ENCODE data around the gene FBXW9.
"Not testable (repeated sequence)": the region's sequence is repeated elsewhere in the genome, so short reads cannot be mapped to it uniquely, and the experiment has no call there.

Gene FBXW9

GRCh38 chr19:12713304-12713703 lies 16.9 kb upstream of the FBXW9 start:
- not testable (repeated sequence) for DNase-seq

GRCh38 chr19:12712077-12712476 lies 15.6 kb upstream of the FBXW9 start:
- DNase-seq = not testable (repeated sequence)

- DNase-seq = no peak
These were observed 14.8 kb upstream of the FBXW9 start for GRCh38 chr19:12711187-12711586.

GRCh38 chr19:12708641-12709040 lies 12.2 kb upstream of the FBXW9 start:
- no peak for DNase-seq

- no peak for DNase-seq
These were observed 9.9 kb upstream of the FBXW9 start for GRCh38 chr19:12706332-12706718.

DNA sequence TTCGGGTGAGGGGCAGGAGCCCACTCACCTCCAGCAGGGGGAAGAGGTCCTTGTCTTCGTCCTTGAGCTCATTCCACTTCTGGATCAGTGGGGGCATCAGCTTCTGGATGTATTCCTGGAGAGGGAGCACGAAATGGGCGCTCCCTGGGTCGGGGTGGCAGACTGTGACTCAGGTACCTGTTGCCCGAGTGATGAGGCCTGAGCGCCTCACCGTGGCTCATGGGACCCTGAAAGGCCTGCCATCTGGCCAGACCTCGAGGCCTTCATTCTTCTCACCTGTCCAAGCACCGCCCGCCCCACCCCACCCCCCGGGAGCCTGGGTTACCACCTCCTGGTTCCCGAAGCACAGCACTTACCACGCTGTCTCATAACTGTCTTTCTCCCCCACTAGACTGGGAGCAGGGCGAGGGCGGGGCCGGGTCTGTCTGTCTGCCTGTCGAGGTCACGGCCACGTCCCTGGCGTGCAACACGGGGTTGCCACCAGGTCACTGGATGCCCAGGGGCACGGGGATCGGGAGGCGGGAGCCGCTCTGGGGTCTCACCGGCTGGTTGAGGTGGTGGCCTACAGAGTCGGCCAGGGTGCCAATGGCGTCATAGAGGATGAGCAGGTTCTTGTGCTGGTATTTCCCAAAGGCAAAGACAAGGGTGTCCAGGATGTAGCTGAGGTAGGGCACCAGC lies 9.4 kb upstream of the FBXW9 start:
- no peak for DNase-seq

- no peak for DNase-seq
These were observed 8.7 kb upstream of the FBXW9 start for GRCh38 chr19:12705169-12705568.

GRCh38 chr19:12703046-12703445 lies 6.6 kb upstream of the FBXW9 start:
- peak; percentile 88 for DNase-seq

- DNase-seq = no peak
These were observed 5.3 kb upstream of the FBXW9 start for GRCh38 chr19:12701596-12702282.

DNA sequence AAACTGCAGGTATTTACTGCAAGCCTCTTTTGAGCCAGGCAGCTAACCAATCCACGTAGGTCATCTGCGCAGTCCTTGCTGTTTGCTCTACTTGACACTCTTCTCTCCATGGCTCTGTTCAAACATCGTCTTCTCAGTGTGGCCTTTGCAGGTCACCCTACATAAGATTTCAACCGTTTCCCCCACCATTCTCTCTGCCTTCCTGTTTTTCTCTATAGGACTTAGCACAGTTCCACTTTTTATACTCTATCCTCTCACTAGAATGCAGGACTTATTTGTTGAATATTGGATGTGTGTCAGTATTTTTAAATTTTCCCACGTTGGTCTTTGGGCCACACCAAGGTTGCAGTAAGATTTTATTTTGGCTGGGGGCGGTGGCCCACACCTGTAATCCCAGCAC lies 1.7 kb upstream of the FBXW9 start:
- no peak for DNase-seq

DNA sequence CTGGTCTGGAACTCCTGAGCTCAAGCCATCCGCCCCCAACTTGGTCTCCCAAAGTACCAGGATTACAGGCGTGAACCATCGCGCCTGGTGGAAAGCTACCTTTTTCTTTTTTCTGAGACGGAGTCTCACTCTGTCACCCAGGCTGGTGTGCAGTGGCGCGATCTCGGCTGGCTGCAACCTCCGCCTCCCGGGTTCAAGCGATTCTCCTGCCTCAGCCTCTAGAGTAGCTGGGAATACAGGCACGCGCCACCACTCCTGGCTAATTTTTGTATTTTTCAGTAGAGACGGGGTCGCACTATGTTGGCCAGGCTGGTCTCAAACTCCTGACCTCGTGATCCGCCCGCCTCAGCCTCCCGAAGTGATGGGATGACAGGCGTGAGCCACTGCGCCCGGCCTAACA lies 994 bp upstream of the FBXW9 start:
- not testable (repeated sequence) for DNase-seq

- peak; percentile 28 for DNase-seq
These were observed 450 bp downstream of the FBXW9 start for GRCh38 chr19:12695997-12696365.

DNA sequence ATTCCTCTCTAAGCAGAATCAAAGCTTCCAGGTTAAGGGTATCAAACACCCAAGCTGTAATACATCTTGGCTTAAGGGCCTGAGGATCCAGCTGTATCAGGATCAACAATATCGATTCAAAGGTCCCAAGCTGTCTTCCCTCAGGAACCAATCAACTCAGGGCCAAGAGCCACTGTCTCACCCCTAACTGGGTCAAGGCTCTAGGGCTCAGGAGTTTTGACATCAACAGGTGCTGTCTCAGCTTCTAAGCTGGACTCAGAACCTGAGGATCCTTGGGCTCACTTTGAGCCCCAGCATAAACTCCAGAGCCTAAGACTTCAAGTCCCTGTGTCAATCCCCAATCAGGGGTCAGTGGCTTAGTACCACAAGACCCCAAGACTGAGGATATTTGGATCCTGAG lies 917 bp downstream of the FBXW9 start:
- no peak for DNase-seq

DNA sequence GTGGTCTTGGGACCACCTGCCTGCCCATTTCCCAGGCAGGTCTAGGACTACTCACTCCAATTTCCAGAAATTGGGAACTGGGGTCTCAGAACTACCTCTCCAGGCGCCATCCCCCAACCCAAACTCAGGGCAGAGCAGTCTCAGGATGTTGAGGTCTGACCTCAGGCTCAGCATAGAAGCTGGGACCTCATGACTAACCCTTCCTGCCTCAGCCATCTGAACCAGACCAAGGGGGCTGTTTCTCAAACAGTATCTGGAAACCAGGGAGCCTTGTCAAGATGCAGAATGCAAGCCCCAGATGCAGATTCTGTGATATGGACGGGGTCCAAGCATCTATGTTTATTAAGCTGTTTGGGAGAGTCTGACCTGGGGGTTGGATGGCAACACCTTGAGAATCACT lies 1.3 kb downstream of the FBXW9 start:
- DNase-seq = no peak

DNA sequence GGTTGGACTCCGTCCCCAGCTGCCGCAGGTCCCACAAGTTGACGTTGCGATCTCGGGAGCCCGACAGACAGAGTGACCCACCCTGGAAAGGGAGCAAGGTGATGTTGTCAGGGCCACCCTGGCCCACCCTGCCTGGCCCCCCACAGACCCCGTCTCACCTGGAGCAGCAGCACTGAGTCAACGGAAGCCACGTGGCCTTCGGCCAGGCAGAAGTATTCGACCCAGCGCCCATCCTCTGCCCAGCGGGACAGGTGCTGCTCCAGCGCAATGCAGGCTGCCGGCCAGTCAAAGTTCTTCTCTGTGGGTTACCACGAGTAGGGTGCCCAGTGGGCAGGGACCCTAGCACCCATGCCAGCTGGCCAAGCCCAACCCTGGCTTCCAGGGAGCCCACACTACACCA lies 1.8 kb downstream of the FBXW9 start:
- DNase-seq = no peak

GRCh38 chr19:12692960-12693359 lies 3.5 kb downstream of the FBXW9 start:
- no peak for DNase-seq

DNA sequence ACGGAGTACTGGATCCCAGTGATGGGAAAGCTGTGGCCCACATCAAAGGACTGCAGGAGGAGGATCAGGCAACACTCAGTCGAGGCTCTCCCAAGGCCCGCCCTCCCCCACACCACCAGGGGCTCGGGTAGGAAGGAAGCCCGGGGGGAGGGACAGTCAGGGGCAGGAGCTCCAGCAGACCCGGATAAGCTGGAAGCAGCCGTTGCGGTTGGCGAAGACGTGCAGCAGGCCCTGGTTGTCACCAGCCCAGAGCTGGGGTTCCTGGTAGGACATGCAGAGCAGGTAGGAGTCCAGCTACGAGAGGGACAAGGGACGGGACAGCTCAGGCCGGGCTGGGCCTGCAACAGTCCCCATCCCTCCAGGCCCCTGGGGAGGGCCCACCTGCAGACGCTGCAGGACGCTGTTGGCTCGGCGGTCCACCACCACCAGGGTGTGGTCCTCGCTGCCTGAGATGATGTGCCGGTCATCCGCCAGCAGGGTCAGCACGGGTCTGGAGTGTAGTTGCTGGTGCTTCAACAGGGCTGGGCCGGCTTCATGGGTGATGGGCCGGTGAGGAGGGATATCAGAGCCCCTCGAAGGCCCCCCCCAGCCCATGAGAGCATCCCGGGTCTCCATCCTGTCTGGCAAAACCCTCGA lies 6.7 kb downstream of the FBXW9 start:
- peak; percentile 67 for DNase-seq

- DNase-seq = no peak
These were observed 7.4 kb downstream of the FBXW9 start for GRCh38 chr19:12689012-12689411.

- no peak for DNase-seq
These were observed 8.8 kb downstream of the FBXW9 start, which contains the start of gene GNG14 for GRCh38 chr19:12687496-12688196. Gene GNG14, plus strand, starts transcription at chr19:12687998. Its CDS starts 51 bp downstream, at chr19:12688049.

DNA sequence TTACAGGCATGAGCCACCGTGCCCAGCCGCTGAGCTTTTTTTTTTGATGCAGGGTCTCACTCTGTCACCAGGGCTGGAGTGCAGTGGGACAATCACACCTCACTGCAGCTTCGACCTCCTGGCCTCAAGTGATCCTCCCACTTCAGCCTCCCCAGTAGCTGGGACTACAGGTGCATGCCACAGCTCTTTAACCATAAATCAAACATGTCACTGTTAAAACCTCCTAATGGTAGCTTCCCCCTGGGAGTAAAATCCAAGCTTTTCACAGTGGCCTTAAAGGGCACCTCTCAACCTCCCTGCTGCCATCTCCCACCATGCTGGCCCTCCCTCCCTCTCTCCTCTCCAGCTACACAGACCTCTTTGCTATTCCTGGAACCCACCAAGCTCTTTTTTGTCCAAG lies 10.6 kb downstream of the FBXW9 start:
- DNase-seq = no peak

DNA sequence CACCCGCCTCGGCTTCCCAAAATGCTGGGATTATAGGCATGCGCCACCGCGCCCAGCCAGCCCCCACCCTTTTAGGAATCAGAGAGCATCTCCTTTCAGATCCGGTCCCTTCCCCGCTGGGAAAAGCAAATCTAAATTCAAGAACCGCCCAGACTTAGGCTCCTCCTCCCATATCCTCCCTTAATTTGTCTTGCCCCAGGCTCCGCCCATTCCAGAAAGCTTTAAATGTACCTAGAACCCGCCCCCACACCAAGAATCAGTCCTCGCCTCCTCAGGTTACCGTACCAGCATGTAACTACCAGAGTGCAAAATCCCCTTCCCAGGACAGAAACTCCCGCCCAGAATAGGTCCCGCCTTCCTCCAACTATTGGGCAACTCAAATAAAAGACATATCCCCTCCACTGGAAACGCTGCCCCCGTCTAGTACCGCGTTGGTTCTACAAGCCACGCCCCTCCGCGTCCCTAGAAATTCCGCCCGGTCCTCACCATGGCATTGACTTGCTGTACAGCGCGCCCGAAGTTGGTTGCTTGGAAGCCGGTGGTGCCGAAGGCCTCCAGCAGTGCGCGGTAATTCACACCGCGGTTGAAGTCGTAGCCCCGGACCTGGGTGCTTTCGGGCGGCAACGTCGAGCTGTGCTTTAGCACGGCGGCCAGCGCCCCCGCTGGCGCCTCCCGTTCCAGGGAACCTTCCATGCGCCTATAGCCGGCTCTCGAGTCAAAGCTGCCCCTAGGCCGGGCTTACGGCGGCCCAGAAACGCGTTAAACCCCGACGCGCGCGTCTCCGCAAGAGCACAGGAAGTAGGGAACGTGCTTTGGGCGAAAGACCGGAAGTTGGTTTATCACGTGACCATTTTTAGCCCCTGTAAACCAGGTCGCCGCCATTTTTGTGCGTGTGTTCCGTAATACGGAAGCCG lies 15.1 kb downstream of the FBXW9 start, which contains the start of gene DHPS:
Gene DHPS (minus strand): TSS at position 807 of the 914 bp plus-strand sequence. CDS start 114 bp downstream, at position 693.
- peak; percentile 99 for DNase-seq

GRCh38 chr19:12680034-12680433 lies 16.4 kb downstream of the FBXW9 start:
- DNase-seq = no peak
